ENCODE measurements around the gene ANHX. TPM values are rescaled to one million over a fixed set of nuclear protein-coding genes. Genes with fewer than 3 reads are reported as not detected.

Gene ANHX
- total RNA-seq, 1 experiment from 2014 or later = not detected

- no peak for DNase-seq (ENCODE audit: unreplicated experiment)
- ChIA-PET POLR2A (no interaction called here), CTCF (no interaction called here)
- Mint-ChIP-seq H3K27me3 (ENCODE audit: insufficient read depth, unreplicated experiment) (no peaks in the 10 kb centered on the region), H3K27ac (ENCODE audit: low read depth, unreplicated experiment) (no peak overlapping the region), H3K4me1 (ENCODE audit: insufficient read depth, unreplicated experiment) (no peaks in the 10 kb centered on the region), H3K4me3 (ENCODE audit: unreplicated experiment) (no peak overlapping the region), H3K36me3 (ENCODE audit: insufficient read depth, unreplicated experiment) (peaks cover 55% of the 10 kb centered on the region), H3K9me3 (ENCODE audit: unreplicated experiment) (peaks cover 24% of the 10 kb centered on the region)
- TF ChIP-seq CTCF (IDR thresholded peaks at IDR 0.05; ENCODE audit: unreplicated experiment) = no peak
- intact Hi-C loops (cut with micrococcal nuclease) = no loop called here
- BruUV-seq (replicated peaks) = no TSS peak
Observed at GRCh38 chr12:133204264-133204603, 31.4 kb downstream of the ANHX start.

- POLR2A ChIA-PET = interaction anchor here (1.1 to 1.5 kb wide), 2 partner anchors 22 to 73 kb away, joined by 3 to 6 read pairs; partner anchors contain the start of genes ZNF10 and ZNF268
- Mint-ChIP-seq H3K4me1 (ENCODE audit: insufficient read depth, unreplicated experiment) (no peaks in the 10 kb centered on the region), H3K9me3 (ENCODE audit: unreplicated experiment) (peaks cover 24% of the 10 kb centered on the region), H3K4me3 (ENCODE audit: unreplicated experiment) (no peak overlapping the region), H3K27ac (ENCODE audit: low read depth, unreplicated experiment) (no peak overlapping the region), H3K36me3 (ENCODE audit: insufficient read depth, unreplicated experiment) (peaks cover 55% of the 10 kb centered on the region), H3K27me3 (ENCODE audit: insufficient read depth, unreplicated experiment) (no peaks in the 10 kb centered on the region)
- CTCF ChIA-PET = interaction anchor here (0.5 to 1.4 kb wide), 3 partner anchors 13 to 99 kb away, joined by 3 to 4 read pairs (median 4); partner anchors contain the start of gene ZNF268
- TF ChIP-seq CTCF (IDR thresholded peaks at IDR 0.05; ENCODE audit: unreplicated experiment) = no peak
- BruUV-seq (replicated peaks) = no TSS peak
- DNase-seq (ENCODE audit: unreplicated experiment) = peak; percentile 13
- intact Hi-C loops (cut with micrococcal nuclease) = no loop called here
Observed at GRCh38 chr12:133203344-133204263, 32.1 kb downstream of the ANHX start.

- Mint-ChIP-seq H3K4me3 (ENCODE audit: unreplicated experiment) (no peak overlapping the region), H3K27ac (ENCODE audit: low read depth, unreplicated experiment) (no peak overlapping the region), H3K9me3 (ENCODE audit: unreplicated experiment) (peaks cover 24% of the 10 kb centered on the region), H3K27me3 (ENCODE audit: insufficient read depth, unreplicated experiment) (no peaks in the 10 kb centered on the region), H3K4me1 (ENCODE audit: insufficient read depth, unreplicated experiment) (no peaks in the 10 kb centered on the region), H3K36me3 (ENCODE audit: insufficient read depth, unreplicated experiment) (peaks cover 55% of the 10 kb centered on the region)
- DNase-seq (ENCODE audit: unreplicated experiment) = peak; percentile 6
- BruUV-seq (replicated peaks) = no TSS peak
- intact Hi-C loops (cut with micrococcal nuclease) = no loop called here
- ChIA-PET CTCF (interaction anchor here (0.5 to 1.4 kb wide), 3 partner anchors 12 to 98 kb away, joined by 3 to 4 read pairs (median 4); partner anchors contain the start of gene ZNF268), POLR2A (interaction anchor here (1.1 to 1.5 kb wide), 2 partner anchors 21 to 72 kb away, joined by 3 to 6 read pairs; partner anchors contain the start of genes ZNF10 and ZNF268)
- TF ChIP-seq CTCF (IDR thresholded peaks at IDR 0.05; ENCODE audit: unreplicated experiment) = no peak
Observed at GRCh38 chr12:133202493-133203343, 33.0 kb downstream of the ANHX start.

GRCh38 chr12:133201888-133202287 lies 33.8 kb downstream of the ANHX start:
- TF ChIP-seq CTCF (IDR thresholded peaks at IDR 0.05; ENCODE audit: unreplicated experiment) = no peak
- no TSS peak for BruUV-seq (replicated peaks)
- no peak for DNase-seq (ENCODE audit: unreplicated experiment)
- H3K4me3 Mint-ChIP-seq (ENCODE audit: unreplicated experiment) = no peak overlapping the region
- no peaks in the 10 kb centered on the region for H3K27me3 Mint-ChIP-seq (ENCODE audit: insufficient read depth, unreplicated experiment)
- ChIA-PET POLR2A (interaction anchor here (1.5 kb wide), 1 partner anchor 21 kb away, joined by 6 read pairs; the partner anchor contains the start of gene ZNF268), CTCF (no interaction called here)
- no peaks in the 10 kb centered on the region for H3K4me1 Mint-ChIP-seq (ENCODE audit: insufficient read depth, unreplicated experiment)
- H3K27ac Mint-ChIP-seq (ENCODE audit: low read depth, unreplicated experiment) = no peak overlapping the region
- H3K36me3 Mint-ChIP-seq (ENCODE audit: insufficient read depth, unreplicated experiment) = peaks cover 55% of the 10 kb centered on the region
- peaks cover 24% of the 10 kb centered on the region for H3K9me3 Mint-ChIP-seq (ENCODE audit: unreplicated experiment)
- intact Hi-C loops (cut with micrococcal nuclease) = no loop called here
